ENCODE data around the gene SCGB1C2.

- no peak for TF ChIP-seq CTCF (IDR thresholded peaks at IDR 0.05)
- TF ChIP-seq EP300 (IDR thresholded peaks at IDR 0.05): no peak
- no peak for TF ChIP-seq POLR2A (IDR thresholded peaks at IDR 0.05)
Measured at GRCh38 chr17:149231-149630, 11.9 kb downstream of the SCGB1C2 start.

Measured in ovary (tissue), 3 donors.